Pancreas (tissue), 10 donors: Measurements from ENCODE around the gene FBLN1. TPM values are rescaled to one million over a fixed set of nuclear protein-coding genes. Genes with fewer than 3 reads are reported as not detected.
"Not testable (repeated sequence)": the region's sequence is repeated elsewhere in the genome, so short reads cannot be mapped to it uniquely, and the experiment has no call there.

Source experiments
- ATAC-seq, 4 donors: fragments of 200-7000 bp; cut with Tn5 transposase; one replicate each; pipeline versions ENCODE4 v1.8.0 to v1.9.1; 2020; ENCODE audit warnings: mild to moderate bottlenecking in 4 of 4, moderate library complexity in 4 of 4
- DNase-seq, 6 donors: peaks; one replicate each; pipeline ENCODE4 v3.0.0-alpha.2; 2020
- FAIRE-seq: peaks from 2 replicates; lab custom pipeline; 2012; peaks lifted over from hg19 to GRCh38; lab: Jason Lieb, UNC
- H3K27ac ChIP-seq, 4 donors: fragments of 200-600 bp; sonication (generic); 1 replicate in 3 of 4; 2 replicates in 1 of 4; pipeline versions ENCODE4 v1.5.0 to v1.8.0; 2020
- H3K27me3 ChIP-seq, 4 donors: fragments of 200-600 bp; one replicate each; pipeline ENCODE4 v1.8.0; 2021
- H3K36me3 ChIP-seq, 3 donors: fragments of 200-600 bp; sonication (generic) in 1 of 3; one replicate each; pipeline versions ENCODE4 v1.5.0 to v1.8.0; 2020 to 2021
- H3K4me1 ChIP-seq, 3 donors: fragments of 200-600 bp; one replicate each; pipeline ENCODE4 v1.8.0; 2021
- H3K4me3 ChIP-seq, 4 donors: fragments of 200-600 bp; sonication (generic) in 2 of 4; one replicate each; pipeline versions ENCODE4 v1.5.0 to v1.8.0; 2020 to 2021
- H3K9me3 ChIP-seq, 4 donors: fragments of 200-600 bp; one replicate each; pipeline ENCODE4 v1.8.0; 2021
- WGBS, 2 donors: extraction: QIAGEN DNeasy Blood & Tissue Kit; methylation state at CpG; one replicate each; pipeline ENCODE4 v1.1.7; 2013; 5-methylcytosine and 5-hydroxymethylcytosine counted together
- intact Hi-C, 3 donors: fragments of 100-400 bp; cut with DNase I; formaldehyde crosslinking; loops; one replicate each; pipeline versions ENCODE4 v1.11.1 to v1.14.2; 2022
- polyA plus RNA-seq, 2 donors: library from polyadenylated mRNA; stranded (reverse); fragments of 200-250 nt; gene quantifications; one replicate each; pipeline ENCODE4 v1.2.3, GENCODE V29; 2013
- total RNA-seq, 6 donors: library from RNA; stranded (reverse); fragmentation: NEBNext Ultra II Directional in 4 of 6; extraction: Animal tissue kit (Norgen Biotek cat#: 25700) in 4 of 6; gene quantifications; one replicate each; pipeline versions ENCODE4 v1.2.1 to v1.2.4, GENCODE V29; 2021 to 2023
- TF ChIP-seq, protein P1 (sequence below), 4 donors: fragments of 200-600 bp; sonication (generic) in 3 of 4; IDR thresholded peaks; one replicate each; pipeline versions ENCODE4 v1.5.0 to v1.8.0; 2021; ENCODE audit warnings: antibody characterized with exemption in 4 of 4
- donor health status: healthy with polysubstance abuse.
- donor health status: DM: no; HTN: no; CAD: no; lungs with moderate emphysema.
- donor health status: DM: no; HTN: no; CAD: no.
- donor health status: control.
- donor health status: control.
- donor health status: Bipolar disorder and iron deficiency.
- donor health status: DM: yes; HTN: yes; CAD: no.
- donor health status: DM: no; HTN: no; CAD: no.
- donor health status: DM: no; HTN: no; CAD: no.
- donor health status: DM: yes; HTN: yes; CAD: no.

FBLN1 gene
- total and polyA plus RNA-seq, 8 donors: 12.0 to 114 (median 21.5) TPM

- no peak for DNase-seq
- no peaks in the 10 kb centered on the region for H3K9me3 ChIP-seq
- H3K27me3 ChIP-seq: no peaks in the 10 kb centered on the region
- no peaks in the 10 kb centered on the region for H3K36me3 ChIP-seq
- TF ChIP-seq, protein P1, sequence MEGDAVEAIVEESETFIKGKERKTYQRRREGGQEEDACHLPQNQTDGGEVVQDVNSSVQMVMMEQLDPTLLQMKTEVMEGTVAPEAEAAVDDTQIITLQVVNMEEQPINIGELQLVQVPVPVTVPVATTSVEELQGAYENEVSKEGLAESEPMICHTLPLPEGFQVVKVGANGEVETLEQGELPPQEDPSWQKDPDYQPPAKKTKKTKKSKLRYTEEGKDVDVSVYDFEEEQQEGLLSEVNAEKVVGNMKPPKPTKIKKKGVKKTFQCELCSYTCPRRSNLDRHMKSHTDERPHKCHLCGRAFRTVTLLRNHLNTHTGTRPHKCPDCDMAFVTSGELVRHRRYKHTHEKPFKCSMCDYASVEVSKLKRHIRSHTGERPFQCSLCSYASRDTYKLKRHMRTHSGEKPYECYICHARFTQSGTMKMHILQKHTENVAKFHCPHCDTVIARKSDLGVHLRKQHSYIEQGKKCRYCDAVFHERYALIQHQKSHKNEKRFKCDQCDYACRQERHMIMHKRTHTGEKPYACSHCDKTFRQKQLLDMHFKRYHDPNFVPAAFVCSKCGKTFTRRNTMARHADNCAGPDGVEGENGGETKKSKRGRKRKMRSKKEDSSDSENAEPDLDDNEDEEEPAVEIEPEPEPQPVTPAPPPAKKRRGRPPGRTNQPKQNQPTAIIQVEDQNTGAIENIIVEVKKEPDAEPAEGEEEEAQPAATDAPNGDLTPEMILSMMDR (IDR thresholded peaks at IDR 0.05): no peak
- 36 to 43% methylated on average over 4 of the region's 4 CpGs for WGBS, 2 donors
- peak; percentile 60 for FAIRE-seq
- no peak for ATAC-seq
- H3K4me1 ChIP-seq: no peaks in the 10 kb centered on the region
- no peak overlapping the region for H3K27ac ChIP-seq
- intact Hi-C loops: no loop called here
- H3K4me3 ChIP-seq: no peak overlapping the region
Observed at GRCh38 chr22:45534339-45535192, 31.9 kb downstream of the FBLN1 start.

- no peak for FAIRE-seq
- Histone ChIP-seq H3K9me3 (no peaks in the 10 kb centered on the region), H3K27me3 (no peaks in the 10 kb centered on the region), H3K27ac (no peak overlapping the region), H3K36me3 (no peaks in the 10 kb centered on the region), H3K4me1 (no peaks in the 10 kb centered on the region), H3K4me3 (no peak overlapping the region)
- ATAC-seq: no peak
- WGBS, 2 donors: 79% methylated on average over 7 of the region's 7 CpGs
- DNase-seq: no peak
- TF ChIP-seq, protein P1 (IDR thresholded peaks at IDR 0.05): no peak
- intact Hi-C loops: no loop called here
Observed at GRCh38 chr22:45535290-45535689, 32.6 kb downstream of the FBLN1 start.

DNA sequence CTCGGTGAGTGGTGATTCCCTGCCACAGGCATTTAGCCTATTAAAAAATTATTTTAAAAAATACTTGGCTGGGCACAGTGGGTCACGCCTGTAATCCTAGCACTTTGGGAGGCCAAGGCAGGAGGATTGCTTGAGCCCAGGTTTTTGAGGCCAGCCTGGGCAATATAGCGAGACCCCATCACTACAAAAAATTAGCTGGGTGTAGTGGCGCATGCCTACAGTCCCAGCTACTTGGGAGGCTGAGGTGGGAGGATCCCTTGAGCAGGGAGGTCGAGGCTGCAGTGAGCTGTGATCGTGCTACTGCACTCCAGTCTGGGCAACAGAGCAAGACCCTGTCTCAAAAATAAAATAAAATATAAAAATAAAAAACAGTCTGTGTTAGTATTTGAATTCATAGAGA, 33.2 kb downstream of the FBLN1 start:
- intact Hi-C loops, FAIRE-seq, H3K4me1 ChIP-seq, H3K27ac ChIP-seq, H3K36me3 ChIP-seq, DNase-seq, H3K4me3 ChIP-seq, H3K9me3 ChIP-seq, H3K27me3 ChIP-seq, ATAC-seq: not testable (repeated sequence)
- WGBS, 2 donors: 88 to 91% methylated on average over 6 of the region's 6 CpGs

DNA sequence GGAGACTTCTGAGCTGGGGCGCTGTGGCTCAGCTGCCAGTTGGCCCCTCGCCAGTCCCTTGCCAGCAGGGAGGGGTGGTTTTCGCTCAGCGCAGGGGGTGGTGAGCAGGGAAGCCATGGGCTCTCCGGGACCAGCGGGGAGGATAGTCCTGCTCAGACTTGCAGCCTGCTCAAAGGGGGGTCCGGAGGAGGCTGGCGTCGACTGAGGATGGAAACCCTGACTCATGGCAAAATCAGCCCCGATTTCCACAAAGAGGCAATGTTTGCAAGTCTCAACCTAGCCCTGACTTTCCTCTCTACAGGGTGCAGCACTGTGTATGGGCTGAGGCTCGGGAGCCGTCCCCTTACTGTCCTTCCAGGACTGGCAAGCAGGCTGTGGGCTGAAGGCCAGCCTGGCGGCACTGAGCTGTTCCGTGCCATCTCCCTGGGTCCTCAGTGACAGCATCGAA, 35.1 kb downstream of the FBLN1 start:
- no peaks in the 10 kb centered on the region for H3K36me3 ChIP-seq
- H3K27ac ChIP-seq: no peak overlapping the region
- no peaks in the 10 kb centered on the region for H3K27me3 ChIP-seq
- no peaks in the 10 kb centered on the region for H3K4me1 ChIP-seq
- no peak for DNase-seq
- ATAC-seq: peak in 3 of 4 donors; percentile 36 to 68 (median 38)
- H3K9me3 ChIP-seq: no peaks in the 10 kb centered on the region
- 54 to 60% methylated on average over 15 of the region's 15 CpGs for WGBS, 2 donors
- TF ChIP-seq, protein P1 (IDR thresholded peaks at IDR 0.05): no peak
- FAIRE-seq: no peak
- no peak overlapping the region for H3K4me3 ChIP-seq
- intact Hi-C loops: no loop called here

DNA sequence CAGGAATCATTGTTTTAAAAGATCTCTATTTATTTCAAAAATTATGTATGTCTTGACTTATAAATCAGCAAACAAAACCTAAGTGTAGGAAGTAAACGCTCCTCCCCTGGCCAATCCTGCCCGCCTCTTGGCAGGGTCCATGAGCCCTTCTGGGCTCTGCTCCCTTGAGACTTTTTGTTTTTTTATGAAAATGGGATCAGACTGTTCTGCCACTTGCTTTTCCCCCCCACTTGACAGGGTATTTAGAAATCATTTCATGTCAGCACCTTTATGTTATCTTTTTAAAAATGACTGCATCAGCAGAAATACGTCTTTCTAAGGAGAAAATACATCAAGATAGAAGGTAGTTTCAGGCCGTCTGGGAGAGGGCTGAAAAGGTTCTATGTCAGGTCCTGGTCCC, 35.6 kb downstream of the FBLN1 start:
- Histone ChIP-seq H3K9me3 (no peaks in the 10 kb centered on the region), H3K4me3 (no peak overlapping the region), H3K27ac (no peak overlapping the region), H3K36me3 (no peaks in the 10 kb centered on the region), H3K4me1 (no peaks in the 10 kb centered on the region), H3K27me3 (no peaks in the 10 kb centered on the region)
- WGBS, 2 donors: 45 to 64% methylated on average over 4 of the region's 4 CpGs
- TF ChIP-seq, protein P1 (IDR thresholded peaks at IDR 0.05): no peak
- FAIRE-seq (no peak), DNase-seq (no peak), ATAC-seq (no peak)
- intact Hi-C loops: no loop called here
